ENCODE results near the gene MAP2. TPM values are rescaled to one million over a fixed set of nuclear protein-coding genes. Genes with fewer than 3 reads are reported as not detected.
A peak's percentile ranks its signal among the peaks of the same experiment; 100 is the strongest.

MAP2 gene
- under 1 TPM; 0.16 to 0.20 TPM for total RNA-seq
- 0.34 TPM for polyA plus RNA-seq (2013, experiment 1 of 2)
- polyA plus RNA-seq (2013, experiment 2 of 2): 0.35 TPM
- total RNA-seq: 0 to 0.99 (median 0.08) reads per million in 172 experiments

DNA sequence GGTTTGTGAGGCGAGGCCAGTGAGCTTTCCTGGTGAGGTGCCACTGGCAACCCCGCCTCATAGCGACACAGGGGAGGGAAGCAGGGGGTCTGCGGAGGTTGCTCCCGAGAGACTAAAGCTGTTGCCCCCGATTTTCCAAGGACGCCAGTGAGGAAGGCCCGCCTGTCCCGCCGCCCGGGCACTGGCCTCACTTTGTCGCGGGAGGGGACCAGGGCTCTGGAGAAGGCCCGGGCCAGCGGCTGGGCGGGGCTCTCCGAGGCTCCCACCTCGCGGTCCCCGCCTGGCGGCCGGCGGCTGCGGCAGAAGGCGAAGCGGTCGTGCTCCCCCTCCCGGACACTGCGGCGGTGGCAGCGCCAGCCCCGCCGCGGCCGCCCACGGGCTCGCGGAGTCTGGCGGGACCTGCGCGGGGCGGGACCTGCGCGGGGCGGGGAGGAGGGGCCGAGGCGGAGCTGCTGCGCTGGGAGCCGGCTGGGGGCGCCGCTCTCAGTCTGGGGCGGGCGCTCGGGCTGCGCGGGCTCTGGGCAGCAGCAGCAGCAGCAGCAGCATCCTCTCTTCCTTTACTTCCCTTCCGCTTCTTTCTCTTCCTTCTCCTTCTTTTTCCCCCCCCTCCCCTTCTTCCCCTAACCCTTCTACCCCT, at the start of gene MAP2:
MAP2 (plus strand) TSS at position 486 of the 637 bp plus-strand sequence. CDS start 229,124 bp downstream, outside the sequence.
- Histone ChIP-seq H3K27ac (ENCODE audit: low read depth in 1 of 2, low read length in 2 of 2) (no peak within 1 kb of the TSS), H3K4me1 (ENCODE audit: insufficient read depth, low read length) (peaks cover 12% of the 10 kb centered on the region), H3K36me3 (ENCODE audit: insufficient read depth, low read length) (no peaks in the 10 kb centered on the region), H3K9me3 (ENCODE audit: control insufficient read depth in 1 of 2, insufficient read depth in 1 of 2, low read length in 2 of 2) (peaks cover 0 to 6% of the 10 kb centered on the region in 2 experiments), H3K4me3 (ENCODE audit: low read length) (peak within 1 kb of the TSS; percentile 47), H3K27me3 (ENCODE audit: control insufficient read depth in 1 of 2, insufficient read depth in 2 of 2, low read length in 2 of 2) (peaks cover 13 to 15% of the 10 kb centered on the region in 2 experiments)
- peaks cover 25% of the 10 kb centered on the region for H3K4me1 Mint-ChIP-seq (ENCODE audit: low read depth)
- peak; percentile 93 for ATAC-seq (ENCODE audit: poor library complexity)
- no peaks in the 10 kb centered on the region for H3K9me3 Mint-ChIP-seq
- H3K27ac Mint-ChIP-seq: no peak within 1 kb of the TSS
- TF ChIP-seq, protein P1, sequence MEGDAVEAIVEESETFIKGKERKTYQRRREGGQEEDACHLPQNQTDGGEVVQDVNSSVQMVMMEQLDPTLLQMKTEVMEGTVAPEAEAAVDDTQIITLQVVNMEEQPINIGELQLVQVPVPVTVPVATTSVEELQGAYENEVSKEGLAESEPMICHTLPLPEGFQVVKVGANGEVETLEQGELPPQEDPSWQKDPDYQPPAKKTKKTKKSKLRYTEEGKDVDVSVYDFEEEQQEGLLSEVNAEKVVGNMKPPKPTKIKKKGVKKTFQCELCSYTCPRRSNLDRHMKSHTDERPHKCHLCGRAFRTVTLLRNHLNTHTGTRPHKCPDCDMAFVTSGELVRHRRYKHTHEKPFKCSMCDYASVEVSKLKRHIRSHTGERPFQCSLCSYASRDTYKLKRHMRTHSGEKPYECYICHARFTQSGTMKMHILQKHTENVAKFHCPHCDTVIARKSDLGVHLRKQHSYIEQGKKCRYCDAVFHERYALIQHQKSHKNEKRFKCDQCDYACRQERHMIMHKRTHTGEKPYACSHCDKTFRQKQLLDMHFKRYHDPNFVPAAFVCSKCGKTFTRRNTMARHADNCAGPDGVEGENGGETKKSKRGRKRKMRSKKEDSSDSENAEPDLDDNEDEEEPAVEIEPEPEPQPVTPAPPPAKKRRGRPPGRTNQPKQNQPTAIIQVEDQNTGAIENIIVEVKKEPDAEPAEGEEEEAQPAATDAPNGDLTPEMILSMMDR (IDR thresholded peaks at IDR 0.05): peak; percentile 29
- peak within 1 kb of the TSS; percentile 82 for H3K4me3 Mint-ChIP-seq
- H3K36me3 Mint-ChIP-seq (ENCODE audit: low read depth): no peaks in the 10 kb centered on the region
- CTCF ChIA-PET: no interaction called here
- intact Hi-C loops (cut with DNase I, micrococcal nuclease): no loop called here
- DNase-seq: peak; percentile 3 to 74 (median 34)
- H3K27me3 Mint-ChIP-seq: peaks cover 56% of the 10 kb centered on the region
- POLR2A ChIA-PET: no interaction called here

GRCh38 chr2:209376686-209377085, 47.2 kb upstream of the MAP2 start:
- peaks cover 17% of the 10 kb centered on the region for H3K9me3 Mint-ChIP-seq
- no peaks in the 10 kb centered on the region for H3K36me3 Mint-ChIP-seq (ENCODE audit: low read depth)
- CTCF ChIA-PET: no interaction called here

DNA sequence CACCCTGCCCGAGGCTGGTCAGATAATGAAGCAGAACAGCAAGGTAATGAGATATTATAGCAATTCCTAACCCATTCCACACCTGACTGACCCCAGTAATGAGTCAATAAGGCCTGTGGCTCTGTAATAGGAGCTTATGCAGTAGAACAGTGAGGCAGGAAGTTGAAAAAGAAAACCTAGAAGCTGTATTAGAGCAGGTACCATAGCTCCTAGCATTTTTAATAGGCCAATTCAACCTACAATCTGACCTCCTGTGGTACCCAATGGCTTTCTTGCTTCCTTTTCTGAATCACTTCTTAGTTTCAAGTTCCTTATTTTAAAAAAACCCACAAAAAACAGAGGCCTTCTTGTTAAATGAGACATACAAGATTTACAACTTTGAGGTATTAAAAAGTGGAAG, 43.6 kb upstream of the MAP2 start:
- no peak overlapping the region for H3K27ac Mint-ChIP-seq
- no peak for ATAC-seq (ENCODE audit: poor library complexity)
- TF ChIP-seq, protein P1 (IDR thresholded peaks at IDR 0.05): no peak
- Histone ChIP-seq H3K27ac (ENCODE audit: low read depth in 1 of 2, low read length in 2 of 2) (no peak overlapping the region), H3K27me3 (ENCODE audit: control insufficient read depth in 1 of 2, insufficient read depth in 2 of 2, low read length in 2 of 2) (no peaks in the 10 kb centered on the region), H3K36me3 (ENCODE audit: insufficient read depth, low read length) (no peaks in the 10 kb centered on the region), H3K4me3 (ENCODE audit: low read length) (no peak overlapping the region), H3K4me1 (ENCODE audit: insufficient read depth, low read length) (no peaks in the 10 kb centered on the region), H3K9me3 (ENCODE audit: control insufficient read depth in 1 of 2, insufficient read depth in 1 of 2, low read length in 2 of 2) (peaks cover 3 to 14% of the 10 kb centered on the region in 2 experiments)
- POLR2A ChIA-PET: interaction anchor here (0.6 kb wide), 1 partner anchor 12 kb away, joined by 3 read pairs; no protein-coding TSS in a partner anchor
- DNase-seq: no peak
- no peaks in the 10 kb centered on the region for H3K4me1 Mint-ChIP-seq (ENCODE audit: low read depth)
- CTCF ChIA-PET: no interaction called here
- peaks cover 10% of the 10 kb centered on the region for H3K9me3 Mint-ChIP-seq
- H3K4me3 Mint-ChIP-seq: no peak overlapping the region
- intact Hi-C loops (cut with DNase I, micrococcal nuclease): no loop called here
- H3K27me3 Mint-ChIP-seq: no peaks in the 10 kb centered on the region
- no peaks in the 10 kb centered on the region for H3K36me3 Mint-ChIP-seq (ENCODE audit: low read depth)

More at GRCh38 chr2:209376686-209377085, 47.2 kb upstream of the MAP2 start:
- Mint-ChIP-seq H3K4me3 (no peak overlapping the region), H3K4me1 (ENCODE audit: low read depth) (no peaks in the 10 kb centered on the region), H3K27ac (no peak overlapping the region), H3K27me3 (no peaks in the 10 kb centered on the region)
- H3K27me3 ChIP-seq (ENCODE audit: control insufficient read depth in 1 of 2, insufficient read depth in 2 of 2, low read length in 2 of 2): no peaks in the 10 kb centered on the region
- H3K36me3 ChIP-seq (ENCODE audit: insufficient read depth, low read length): no peaks in the 10 kb centered on the region
- POLR2A ChIA-PET: no interaction called here
- no peak overlapping the region for H3K27ac ChIP-seq (ENCODE audit: low read depth in 1 of 2, low read length in 2 of 2)
- TF ChIP-seq, protein P1 (IDR thresholded peaks at IDR 0.05): no peak
- no peaks in the 10 kb centered on the region for H3K4me1 ChIP-seq (ENCODE audit: insufficient read depth, low read length)
- no peak overlapping the region for H3K4me3 ChIP-seq (ENCODE audit: low read length)
- DNase-seq (no peak), ATAC-seq (ENCODE audit: poor library complexity) (no peak)
- H3K9me3 ChIP-seq (ENCODE audit: control insufficient read depth in 1 of 2, insufficient read depth in 1 of 2, low read length in 2 of 2): peaks cover 3 to 14% of the 10 kb centered on the region in 2 experiments
- intact Hi-C loops (cut with DNase I, micrococcal nuclease): no loop called here

Data from CD4-positive, alpha-beta T cell (primary cell).